HUES64 (cell line): ENCODE results near the gene PLCB1.

ENCODE experiments used
- H3K27ac ChIP-seq: 2 replicates; pipeline ENCODE4 v1.7.0; 2013; ENCODE audit warnings: low read depth, low read length, inconsistent platforms
- H3K27me3 ChIP-seq: 2 replicates; pipeline ENCODE4 v1.6.1; 2013; ENCODE audit warnings: mild to moderate bottlenecking, low read length; ENCODE audit not compliant: insufficient read depth
- H3K36me3 ChIP-seq: 2 replicates; pipeline ENCODE4 v1.6.1; 2013; ENCODE audit warnings: mild to moderate bottlenecking, low read length; ENCODE audit not compliant: insufficient read depth
- H3K4me1 ChIP-seq: 2 replicates; pipeline ENCODE4 v1.6.1; 2013; ENCODE audit warnings: mild to moderate bottlenecking, low read length, moderate library complexity; ENCODE audit not compliant: insufficient read depth
- H3K4me3 ChIP-seq: 2 replicates; pipeline ENCODE4 v1.5.1; 2013; ENCODE audit warnings: mild to moderate bottlenecking, low read length, moderate library complexity
- H3K9ac ChIP-seq: 2 replicates; pipeline ENCODE4 v1.6.1; 2013; ENCODE audit warnings: mild to moderate bottlenecking, low read depth, low read length
- H3K9me3 ChIP-seq: 2 replicates; pipeline ENCODE4 v1.6.1; 2013; ENCODE audit warnings: low read depth, low read length; ENCODE audit not compliant: insufficient read depth
- WGBS: fragments of 150-250, 120-280 bp; methylation state at CpG from one replicate; pipeline ENCODE4 v1.1.7; 2013; ENCODE audit warnings: missing lambda C conversion rate; 5-methylcytosine and 5-hydroxymethylcytosine counted together

The PLCB1 gene

GRCh38 chr20:8304124-8304816 lies 172.2 kb downstream of the PLCB1 start:
- H3K4me3 ChIP-seq: no peak overlapping the region
- no peaks in the 10 kb centered on the region for H3K27me3 ChIP-seq
- H3K9ac ChIP-seq: no peak overlapping the region
- H3K9me3 ChIP-seq: no peaks in the 10 kb centered on the region
- H3K27ac ChIP-seq: no peak overlapping the region
- H3K36me3 ChIP-seq: no peaks in the 10 kb centered on the region
- H3K4me1 ChIP-seq: peaks cover 6% of the 10 kb centered on the region
- WGBS: 79% methylated on average over 1 of the region's 1 CpG

DNA sequence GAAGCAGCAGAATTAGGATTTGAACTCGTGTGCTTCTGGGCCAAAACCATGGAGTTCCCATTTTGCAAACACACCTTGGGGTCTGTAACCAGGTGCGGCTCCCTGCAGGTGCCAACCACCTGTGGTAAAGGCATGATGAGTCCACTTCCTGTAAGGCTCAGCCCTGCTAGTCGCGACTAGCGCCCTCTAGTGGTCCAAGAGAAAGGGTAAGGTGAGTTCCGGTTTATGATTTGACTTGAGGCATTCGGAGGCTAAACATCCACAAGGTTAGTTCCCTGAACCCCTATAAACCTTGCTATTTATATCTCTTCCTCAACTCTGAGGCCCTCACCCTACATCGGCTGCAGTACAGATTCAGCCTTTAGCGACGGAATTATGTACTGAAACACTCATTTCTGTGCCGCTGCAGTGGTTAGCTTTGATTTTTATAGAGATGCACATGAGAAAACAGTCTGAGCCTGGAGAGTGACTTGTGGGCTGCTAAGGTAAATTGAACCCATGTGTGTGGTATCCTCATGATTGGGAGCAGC lies 173.4 kb downstream of the PLCB1 start:
- 59% methylated on average over 11 of the region's 11 CpGs for WGBS
- no peak overlapping the region for H3K4me3 ChIP-seq
- no peaks in the 10 kb centered on the region for H3K36me3 ChIP-seq
- H3K27me3 ChIP-seq: no peaks in the 10 kb centered on the region
- H3K9ac ChIP-seq: no peak overlapping the region
- no peaks in the 10 kb centered on the region for H3K9me3 ChIP-seq
- peaks cover 17% of the 10 kb centered on the region for H3K4me1 ChIP-seq
- no peak overlapping the region for H3K27ac ChIP-seq

DNA sequence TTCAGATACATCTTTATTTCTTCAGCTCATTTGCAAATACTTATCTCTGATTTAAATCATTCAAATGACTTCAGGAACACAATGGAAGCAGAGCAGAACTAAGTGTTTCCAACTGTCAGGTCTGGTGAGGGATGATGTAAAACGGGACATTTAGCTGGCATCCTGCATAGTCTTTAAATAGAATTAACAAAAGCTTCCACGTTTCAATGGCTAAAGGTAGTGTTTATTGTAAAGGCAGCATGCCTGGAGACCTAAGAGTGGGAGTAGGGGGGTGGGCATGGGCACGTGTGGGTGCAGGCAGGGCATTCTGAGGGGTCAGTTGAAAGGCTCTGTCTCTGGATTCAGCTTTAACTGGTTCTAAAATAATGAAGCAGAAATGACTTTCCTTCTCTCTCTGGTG lies 174.9 kb downstream of the PLCB1 start:
- no peak overlapping the region for H3K9ac ChIP-seq
- H3K27me3 ChIP-seq: no peaks in the 10 kb centered on the region
- no peak overlapping the region for H3K27ac ChIP-seq
- no peaks in the 10 kb centered on the region for H3K9me3 ChIP-seq
- H3K36me3 ChIP-seq: no peaks in the 10 kb centered on the region
- H3K4me3 ChIP-seq: no peak overlapping the region
- H3K4me1 ChIP-seq: peaks cover 17% of the 10 kb centered on the region
- WGBS: 35% methylated on average over 3 of the region's 3 CpGs

DNA sequence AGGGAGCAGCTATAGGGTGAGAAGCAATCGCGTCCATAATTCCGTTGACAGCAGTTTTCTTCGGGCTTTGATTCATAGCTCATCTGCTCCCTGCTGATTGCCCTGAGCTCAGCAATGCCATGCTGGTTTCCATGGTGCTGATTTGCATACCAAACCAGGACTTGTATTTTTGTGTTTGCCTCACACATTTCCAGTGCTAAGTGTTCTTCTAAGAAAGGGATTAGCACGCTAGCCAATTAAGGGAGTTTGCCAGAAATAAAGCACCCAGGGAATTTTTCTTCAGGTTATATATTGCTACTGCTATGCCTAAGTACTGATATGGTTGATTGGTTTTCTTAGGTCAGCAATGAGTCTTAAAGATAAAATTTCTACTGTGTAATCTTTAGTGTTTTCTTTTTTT lies 177.6 kb downstream of the PLCB1 start:
- Histone ChIP-seq H3K4me1 (peaks cover 17% of the 10 kb centered on the region), H3K4me3 (no peak overlapping the region), H3K36me3 (no peaks in the 10 kb centered on the region), H3K9me3 (no peaks in the 10 kb centered on the region), H3K27me3 (no peaks in the 10 kb centered on the region), H3K9ac (no peak overlapping the region), H3K27ac (no peak overlapping the region)
- WGBS: 25% methylated on average over 5 of the region's 5 CpGs

- Histone ChIP-seq H3K4me1 (peaks cover 17% of the 10 kb centered on the region), H3K36me3 (no peaks in the 10 kb centered on the region), H3K9ac (no peak overlapping the region), H3K27ac (no peak overlapping the region), H3K9me3 (no peaks in the 10 kb centered on the region), H3K4me3 (no peak overlapping the region), H3K27me3 (no peaks in the 10 kb centered on the region)
- WGBS: 65% methylated on average over 3 of the region's 4 CpGs
These were observed 178.6 kb downstream of the PLCB1 start for GRCh38 chr20:8310618-8311017.

GRCh38 chr20:8313073-8313472 lies 181.0 kb downstream of the PLCB1 start:
- H3K27ac ChIP-seq: no peak overlapping the region
- no peaks in the 10 kb centered on the region for H3K9me3 ChIP-seq
- WGBS: 91% methylated on average over 1 of the region's 1 CpG
- H3K36me3 ChIP-seq: no peaks in the 10 kb centered on the region
- H3K4me1 ChIP-seq: peaks cover 12% of the 10 kb centered on the region
- no peak overlapping the region for H3K4me3 ChIP-seq
- H3K27me3 ChIP-seq: no peaks in the 10 kb centered on the region
- H3K9ac ChIP-seq: no peak overlapping the region

DNA sequence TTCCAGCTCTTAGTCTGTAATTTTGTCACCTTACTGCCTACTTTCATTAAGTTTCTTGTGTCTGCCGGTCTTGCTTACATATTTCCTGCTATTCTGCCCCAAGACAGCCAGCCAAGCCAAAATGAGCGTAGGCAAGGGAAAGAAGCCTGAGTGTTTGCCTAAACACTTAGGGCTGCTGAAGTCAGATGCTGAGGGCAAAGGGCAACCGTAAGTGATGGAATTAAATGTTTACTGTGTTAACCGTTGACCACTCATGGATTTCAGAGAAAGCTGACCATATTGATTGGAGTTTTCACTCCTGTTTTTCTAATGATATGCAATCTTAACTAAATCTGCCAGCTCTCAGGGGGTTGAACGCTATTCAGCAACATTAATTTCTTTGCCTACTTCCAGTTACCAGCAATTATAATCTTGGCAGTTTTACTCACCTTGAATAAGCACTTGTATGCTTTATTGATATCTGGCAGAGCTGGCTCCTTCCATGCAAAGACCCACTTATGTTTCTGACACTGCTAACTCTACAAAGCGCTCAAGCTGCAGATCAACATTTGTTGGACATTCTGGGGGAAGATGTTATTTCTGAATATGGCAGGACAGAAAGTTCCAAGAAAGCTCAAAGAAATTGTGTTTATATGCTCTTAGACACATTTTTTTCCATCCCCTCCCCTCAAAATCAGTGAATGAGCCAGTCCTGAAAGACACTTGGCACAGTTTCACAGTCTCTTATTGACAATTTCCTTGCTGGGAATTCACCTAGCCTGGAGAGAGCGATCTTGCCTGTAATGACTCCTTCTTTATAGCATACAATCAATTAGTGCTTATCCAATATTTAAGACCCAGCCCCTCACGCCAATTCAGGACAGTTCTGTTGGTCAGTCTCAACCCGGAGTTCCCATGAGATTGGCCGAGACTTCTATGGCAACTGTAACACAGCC lies 183.8 kb downstream of the PLCB1 start:
- no peak overlapping the region for H3K27ac ChIP-seq
- H3K4me1 ChIP-seq: no peaks in the 10 kb centered on the region; the same call in 1 of the 2 replicates
- no peaks in the 10 kb centered on the region for H3K27me3 ChIP-seq
- H3K9me3 ChIP-seq: no peaks in the 10 kb centered on the region
- H3K9ac ChIP-seq: no peak overlapping the region
- no peaks in the 10 kb centered on the region for H3K36me3 ChIP-seq
- 94% methylated on average over 10 of the region's 10 CpGs for WGBS
- H3K4me3 ChIP-seq: no peak overlapping the region

GRCh38 chr20:8317448-8317847 lies 185.4 kb downstream of the PLCB1 start:
- no peaks in the 10 kb centered on the region for H3K9me3 ChIP-seq
- no peak overlapping the region for H3K9ac ChIP-seq
- H3K36me3 ChIP-seq: no peaks in the 10 kb centered on the region
- H3K27me3 ChIP-seq: no peaks in the 10 kb centered on the region
- no peak overlapping the region for H3K27ac ChIP-seq
- H3K4me3 ChIP-seq: no peak overlapping the region
- 80% methylated on average over 1 of the region's 1 CpG for WGBS
- H3K4me1 ChIP-seq: no peaks in the 10 kb centered on the region; the same call in 1 of the 2 replicates

GRCh38 chr20:8318965-8319625 lies 187.0 kb downstream of the PLCB1 start:
- Histone ChIP-seq H3K4me1 (no peaks in the 10 kb centered on the region; the same call in 1 of the 2 replicates), H3K36me3 (no peaks in the 10 kb centered on the region), H3K9ac (no peak overlapping the region), H3K27me3 (no peaks in the 10 kb centered on the region), H3K9me3 (no peaks in the 10 kb centered on the region), H3K27ac (no peak overlapping the region), H3K4me3 (no peak overlapping the region)
- 95% methylated on average over 3 of the region's 3 CpGs for WGBS

DNA sequence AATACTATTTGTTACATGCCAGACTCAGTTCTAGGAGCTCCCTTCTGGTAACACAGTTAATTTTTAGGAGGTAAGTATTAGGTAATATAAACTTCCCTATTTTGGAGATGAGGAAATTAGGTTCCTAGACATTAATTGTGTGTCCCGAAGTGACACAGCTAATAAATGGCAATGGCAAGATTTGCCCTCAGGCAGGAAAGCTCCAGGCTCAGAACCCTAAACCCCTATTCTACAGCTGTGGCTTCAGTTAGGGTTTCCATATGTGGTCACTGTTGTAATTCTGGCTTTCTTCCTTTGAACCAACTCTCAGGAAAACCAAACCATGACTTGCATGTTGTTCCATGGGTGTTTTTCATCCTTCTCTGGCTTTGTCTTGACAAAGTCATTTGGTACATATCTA lies 188.2 kb downstream of the PLCB1 start:
- 100% methylated on average over 1 of the region's 1 CpG for WGBS
- H3K36me3 ChIP-seq: no peaks in the 10 kb centered on the region
- H3K9me3 ChIP-seq: no peaks in the 10 kb centered on the region
- no peak overlapping the region for H3K4me3 ChIP-seq
- H3K27ac ChIP-seq: no peak overlapping the region
- H3K4me1 ChIP-seq: no peaks in the 10 kb centered on the region; the same call in 1 of the 2 replicates
- no peaks in the 10 kb centered on the region for H3K27me3 ChIP-seq
- H3K9ac ChIP-seq: no peak overlapping the region

GRCh38 chr20:8321001-8321400 lies 188.9 kb downstream of the PLCB1 start:
- H3K4me3 ChIP-seq: no peak overlapping the region
- no peak overlapping the region for H3K9ac ChIP-seq
- no peak overlapping the region for H3K27ac ChIP-seq
- WGBS: 94% methylated on average over 3 of the region's 4 CpGs
- H3K9me3 ChIP-seq: no peaks in the 10 kb centered on the region
- no peaks in the 10 kb centered on the region for H3K36me3 ChIP-seq
- H3K27me3 ChIP-seq: no peaks in the 10 kb centered on the region
- no peaks in the 10 kb centered on the region; the same call in 1 of the 2 replicates for H3K4me1 ChIP-seq
